Measurements from ENCODE around the gene FOXO3. TPM values are rescaled to one million over a fixed set of nuclear protein-coding genes. Genes with fewer than 3 reads are reported as not detected.

Gene FOXO3
- total and polyA plus RNA-seq, 5 donors from 2014 or later = 16.9 to 24.2 (median 23.3) TPM

- Histone ChIP-seq H3K9me3 (ENCODE audit: control insufficient read depth in 2 of 2, low read length in 2 of 2) (no peaks in the 10 kb centered on the region), H3K36me3 (ENCODE audit: control insufficient read depth, insufficient read depth, low read length) (no peaks in the 10 kb centered on the region), H3K27me3 (ENCODE audit: control insufficient read depth, insufficient read depth, low read length) (no peaks in the 10 kb centered on the region), H3K4me1 (ENCODE audit: control insufficient read depth, insufficient read depth, low read length, poor library complexity, severe bottlenecking) (peaks cover 37% of the 10 kb centered on the region), H3K4me3 (ENCODE audit: low read depth, low read length) (no peak overlapping the region), H3K27ac (ENCODE audit: insufficient read depth, low read length, poor library complexity, severe bottlenecking) (no peak overlapping the region)
- Mint-ChIP-seq H3K27ac (peak overlapping the region in 1 of 3 donors; percentile 86), H3K4me3 (peak overlapping the region in 1 of 4 donors; percentile 27), H3K36me3 (peaks cover 6% of the 10 kb centered on the region), H3K27me3 (no peaks in the 10 kb centered on the region), H3K9me3 (no peaks in the 10 kb centered on the region), H3K4me1 (peaks cover 25 to 79% (median 52%) of the 10 kb centered on the region in 4 donors)
- ATAC-seq (ENCODE audit: low read depth in 2 of 2) (no peak), DNase-seq (no peak)
Measured at GRCh38 chr6:108585921-108586536, 25.3 kb downstream of the FOXO3 start.

- no peak for ATAC-seq (ENCODE audit: low read depth in 2 of 2)
- no peak overlapping the region for H3K27ac ChIP-seq (ENCODE audit: insufficient read depth, low read length, poor library complexity, severe bottlenecking)
- no peaks in the 10 kb centered on the region for H3K36me3 ChIP-seq (ENCODE audit: control insufficient read depth, insufficient read depth, low read length)
- no peak overlapping the region for H3K4me3 ChIP-seq (ENCODE audit: low read depth, low read length)
- H3K9me3 ChIP-seq (ENCODE audit: control insufficient read depth in 2 of 2, low read length in 2 of 2) = no peaks in the 10 kb centered on the region
- no peaks in the 10 kb centered on the region for H3K27me3 Mint-ChIP-seq
- no peaks in the 10 kb centered on the region for H3K27me3 ChIP-seq (ENCODE audit: control insufficient read depth, insufficient read depth, low read length)
- no peaks in the 10 kb centered on the region for H3K36me3 Mint-ChIP-seq
- peaks cover 28 to 80% (median 49%) of the 10 kb centered on the region in 4 donors for H3K4me1 Mint-ChIP-seq
- DNase-seq = no peak
- H3K27ac Mint-ChIP-seq = peak overlapping the region in 1 of 3 donors; percentile 2
- no peaks in the 10 kb centered on the region for H3K9me3 Mint-ChIP-seq
- H3K4me3 Mint-ChIP-seq = peak overlapping the region in 2 of 4 donors; percentile 3 to 32
- peaks cover 30% of the 10 kb centered on the region for H3K4me1 ChIP-seq (ENCODE audit: control insufficient read depth, insufficient read depth, low read length, poor library complexity, severe bottlenecking)
Measured at GRCh38 chr6:108587258-108588059, 26.7 kb downstream of the FOXO3 start.

DNA sequence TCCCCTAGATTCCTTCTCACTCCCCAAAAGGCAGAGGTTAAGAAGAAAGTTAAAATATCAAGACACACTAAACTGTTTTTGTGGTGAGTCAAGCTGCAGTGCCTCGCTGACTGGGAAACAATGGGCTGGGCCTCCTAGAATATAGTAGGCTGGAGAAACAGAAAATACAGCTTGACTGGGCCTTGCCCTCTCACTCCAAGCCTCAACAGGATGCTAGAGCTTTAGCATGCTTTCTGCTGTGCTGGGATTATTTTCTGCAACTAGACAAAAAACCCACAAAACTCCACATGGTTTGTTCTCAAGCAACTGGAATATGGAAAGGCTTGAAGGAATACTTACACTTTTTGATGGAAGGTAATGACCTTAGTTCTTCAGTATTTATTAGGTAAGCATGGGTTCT is 27.9 kb downstream of the FOXO3 start:
- ATAC-seq (ENCODE audit: low read depth in 2 of 2) (no peak), DNase-seq (peak in 1 of 3 donors; percentile 14)
- H3K36me3 ChIP-seq (ENCODE audit: control insufficient read depth, insufficient read depth, low read length) = no peaks in the 10 kb centered on the region
- peaks cover 4% of the 10 kb centered on the region for H3K36me3 Mint-ChIP-seq
- no peak overlapping the region for H3K4me3 ChIP-seq (ENCODE audit: low read depth, low read length)
- no peaks in the 10 kb centered on the region for H3K27me3 ChIP-seq (ENCODE audit: control insufficient read depth, insufficient read depth, low read length)
- no peaks in the 10 kb centered on the region for H3K27me3 Mint-ChIP-seq
- H3K4me1 Mint-ChIP-seq = peaks cover 36 to 80% (median 51%) of the 10 kb centered on the region in 4 donors
- H3K27ac Mint-ChIP-seq = peak overlapping the region in 1 of 3 donors; percentile 76
- H3K27ac ChIP-seq (ENCODE audit: insufficient read depth, low read length, poor library complexity, severe bottlenecking) = no peak overlapping the region
- H3K4me3 Mint-ChIP-seq = peak overlapping the region in 1 of 4 donors; percentile 1
- H3K9me3 Mint-ChIP-seq = no peaks in the 10 kb centered on the region
- no peaks in the 10 kb centered on the region for H3K9me3 ChIP-seq (ENCODE audit: control insufficient read depth in 2 of 2, low read length in 2 of 2)
- H3K4me1 ChIP-seq (ENCODE audit: control insufficient read depth, insufficient read depth, low read length, poor library complexity, severe bottlenecking) = peaks cover 35% of the 10 kb centered on the region

DNA sequence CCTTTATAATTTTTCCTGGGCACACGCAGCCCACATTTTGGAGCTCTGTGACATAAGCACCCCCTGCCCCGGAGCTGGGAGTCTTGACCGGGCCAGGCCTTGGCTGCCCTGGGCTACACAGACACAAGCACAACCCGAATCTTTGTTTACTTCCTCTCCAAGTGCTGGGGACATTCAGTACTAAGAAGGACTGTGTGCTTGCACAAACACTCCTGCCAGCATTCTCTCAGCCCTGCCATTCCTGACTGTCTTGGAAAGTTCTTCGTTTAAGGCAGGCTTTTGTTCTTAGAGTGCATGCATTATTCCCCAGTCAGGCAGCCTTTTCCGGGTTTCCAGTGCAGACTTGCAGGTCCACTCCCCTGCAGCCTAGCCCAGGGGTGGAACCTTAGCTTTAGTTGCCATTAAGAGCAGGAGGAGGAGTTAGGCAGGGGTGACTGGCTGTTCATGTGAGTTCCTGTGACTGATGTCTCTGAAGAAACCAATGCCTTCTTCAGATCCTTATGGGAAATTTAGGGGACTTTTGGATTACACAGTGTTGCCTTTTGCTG is 28.6 kb downstream of the FOXO3 start:
- DNase-seq (peak in 1 of 3 donors; percentile 12), ATAC-seq (ENCODE audit: low read depth in 2 of 2) (peak; percentile 33 to 34)
- Histone ChIP-seq H3K27me3 (ENCODE audit: control insufficient read depth, insufficient read depth, low read length) (no peaks in the 10 kb centered on the region), H3K27ac (ENCODE audit: insufficient read depth, low read length, poor library complexity, severe bottlenecking) (no peak overlapping the region), H3K4me1 (ENCODE audit: control insufficient read depth, insufficient read depth, low read length, poor library complexity, severe bottlenecking) (peaks cover 35% of the 10 kb centered on the region), H3K4me3 (ENCODE audit: low read depth, low read length) (no peak overlapping the region), H3K36me3 (ENCODE audit: control insufficient read depth, insufficient read depth, low read length) (no peaks in the 10 kb centered on the region), H3K9me3 (ENCODE audit: control insufficient read depth in 2 of 2, low read length in 2 of 2) (no peaks in the 10 kb centered on the region)
- Mint-ChIP-seq H3K27ac (peak overlapping the region in 2 of 3 donors; percentile 6 to 37), H3K36me3 (peaks cover 4% of the 10 kb centered on the region), H3K9me3 (no peaks in the 10 kb centered on the region), H3K4me1 (peaks cover 36 to 79% (median 44%) of the 10 kb centered on the region in 4 donors), H3K4me3 (peak overlapping the region in 1 of 4 donors; percentile 18), H3K27me3 (no peaks in the 10 kb centered on the region)

DNA sequence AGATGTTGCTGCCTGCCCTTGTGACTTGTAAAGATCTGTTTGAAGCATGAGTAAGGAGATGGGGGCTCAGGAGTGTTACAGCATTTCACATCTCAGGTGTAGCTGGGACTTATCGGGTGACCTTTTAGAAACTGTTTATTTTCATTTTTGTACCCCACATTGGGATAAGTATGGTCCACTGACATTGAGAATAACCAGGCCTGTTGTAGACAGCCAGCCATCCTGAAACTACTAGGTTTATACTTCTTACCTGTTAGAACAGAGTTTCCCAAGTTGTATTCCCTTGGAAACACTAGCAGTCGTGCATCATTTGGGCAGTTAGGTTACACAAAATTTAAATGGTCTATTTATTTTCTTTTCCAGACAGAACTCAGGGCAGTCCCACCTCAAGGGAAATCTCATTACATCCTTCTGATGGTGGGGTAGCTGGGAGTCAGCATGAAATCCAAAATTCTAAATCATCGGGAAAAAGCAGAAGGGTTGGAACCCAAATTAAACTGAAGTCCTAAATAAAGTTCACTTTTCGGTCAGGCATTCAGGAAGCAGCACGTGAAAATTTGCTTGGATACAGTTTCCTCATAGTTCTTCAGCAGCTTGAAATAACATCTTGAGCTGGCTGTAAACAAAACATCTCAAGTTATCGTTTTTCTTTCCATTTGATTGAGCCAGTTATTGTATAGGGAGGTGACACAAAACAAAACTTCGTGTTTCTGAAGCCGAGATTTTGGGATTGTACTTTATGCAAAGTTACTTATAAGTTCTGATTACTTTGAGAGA is 30.5 kb downstream of the FOXO3 start:
- ATAC-seq (ENCODE audit: low read depth in 2 of 2) (no peak), DNase-seq (no peak)
- Mint-ChIP-seq H3K4me3 (no peak overlapping the region), H3K4me1 (peaks cover 39 to 84% (median 57%) of the 10 kb centered on the region in 4 donors), H3K27me3 (no peaks in the 10 kb centered on the region), H3K36me3 (peaks cover 10% of the 10 kb centered on the region), H3K27ac (peak overlapping the region in 1 of 3 donors; percentile 42), H3K9me3 (no peaks in the 10 kb centered on the region)
- H3K27ac ChIP-seq (ENCODE audit: insufficient read depth, low read length, poor library complexity, severe bottlenecking) = no peak overlapping the region
- H3K36me3 ChIP-seq (ENCODE audit: control insufficient read depth, insufficient read depth, low read length) = no peaks in the 10 kb centered on the region
- no peaks in the 10 kb centered on the region for H3K27me3 ChIP-seq (ENCODE audit: control insufficient read depth, insufficient read depth, low read length)
- H3K4me1 ChIP-seq (ENCODE audit: control insufficient read depth, insufficient read depth, low read length, poor library complexity, severe bottlenecking) = peaks cover 31% of the 10 kb centered on the region
- H3K9me3 ChIP-seq (ENCODE audit: control insufficient read depth in 2 of 2, low read length in 2 of 2) = no peaks in the 10 kb centered on the region
- no peak overlapping the region for H3K4me3 ChIP-seq (ENCODE audit: low read depth, low read length)

GRCh38 chr6:108592371-108593337 is 31.9 kb downstream of the FOXO3 start:
- no peaks in the 10 kb centered on the region for H3K27me3 Mint-ChIP-seq
- peak; percentile 66 to 78 for ATAC-seq (ENCODE audit: low read depth in 2 of 2)
- peaks cover 10% of the 10 kb centered on the region for H3K36me3 Mint-ChIP-seq
- H3K27me3 ChIP-seq (ENCODE audit: control insufficient read depth, insufficient read depth, low read length) = no peaks in the 10 kb centered on the region
- no peak overlapping the region for H3K4me3 ChIP-seq (ENCODE audit: low read depth, low read length)
- no peaks in the 10 kb centered on the region for H3K9me3 ChIP-seq (ENCODE audit: control insufficient read depth in 2 of 2, low read length in 2 of 2)
- H3K4me1 Mint-ChIP-seq = peaks cover 32 to 80% (median 57%) of the 10 kb centered on the region in 4 donors
- DNase-seq = peak; percentile 3 to 47 (median 46)
- H3K9me3 Mint-ChIP-seq = peaks cover 0 to 1% (median 0%) of the 10 kb centered on the region in 7 donors
- peak overlapping the region; percentile 16 to 83 (median 48) for H3K27ac Mint-ChIP-seq
- H3K27ac ChIP-seq (ENCODE audit: insufficient read depth, low read length, poor library complexity, severe bottlenecking) = no peak overlapping the region
- H3K36me3 ChIP-seq (ENCODE audit: control insufficient read depth, insufficient read depth, low read length) = no peaks in the 10 kb centered on the region
- H3K4me1 ChIP-seq (ENCODE audit: control insufficient read depth, insufficient read depth, low read length, poor library complexity, severe bottlenecking) = peaks cover 26% of the 10 kb centered on the region
- peak overlapping the region in 3 of 4 donors; percentile 40 to 60 (median 43) for H3K4me3 Mint-ChIP-seq
